HCT116 (cell line): Measurements from ENCODE around the gene DIO1. TPM values are rescaled to one million over a fixed set of nuclear protein-coding genes. Genes with fewer than 3 reads are reported as not detected.

Experiments
- ATAC-seq: fragments of 200-7000 bp; cut with Tn5 transposase; 2 replicates; pipeline ENCODE4 v1.9.1; 2020; ENCODE audit warnings: mild to moderate bottlenecking, moderate library complexity
- BruUV-seq: library from RNA; stranded (reverse); fragments of 400-500 nt; replicated peaks from 2 replicates; lab custom pipeline; 2021; lab: Mats Ljungman, UMichigan
- CTCF ChIA-PET: fragments of 300-600 bp; sonication (Branson Sonifier 250); formaldehyde crosslinking; loops from one replicate; lab custom pipeline; 2021; ENCODE audit warnings: antibody characterized with exemption; lab: Charles Lee
- POLR2A ChIA-PET: fragments of 300-600, 350-600 bp; sonication (Branson Sonifier 250); formaldehyde crosslinking; loops from one replicate; lab custom pipeline; 2021; ENCODE audit warnings: antibody characterized with exemption; lab: Charles Lee
- RAD21 ChIA-PET, 2 experiments: fragments of 300-600 bp; sonication (Branson Sonifier 250); formaldehyde crosslinking; loops; one replicate each; lab custom pipeline; 2023; ENCODE audit warnings: low total read pairs in 2 of 2; ENCODE audit not compliant: uncharacterized antibody in 2 of 2, unreplicated experiment in 2 of 2, low non-redundant PET in 1 of 2; lab: Charles Lee
- DNase-seq: peaks from one replicate; pipeline ENCODE4 v3.0.0-alpha.2; 2010; ENCODE audit warnings: low read depth, low spot score
- H2AFZ ChIP-seq: fragments of 200-600 bp; shearing (Covaris generic), sonication (generic); 2 replicates; pipeline ENCODE4 v1.6.1; 2017; ENCODE audit warnings: low read depth, mixed run types, mixed read lengths, antibody characterized with exemption, low read length; ENCODE audit not compliant: poor library complexity, severe bottlenecking
- H3K27ac ChIP-seq: 2 replicates; pipeline ENCODE4 v1.5.1; 2012; ENCODE audit warnings: low read depth, low read length
- H3K27me3 ChIP-seq: fragments of 200-600 bp; sonication (generic); 2 replicates; pipeline ENCODE4 v1.6.1; 2016; ENCODE audit warnings: mixed run types, low read length, mixed read lengths; ENCODE audit not compliant: insufficient read depth
- H3K36me3 ChIP-seq, 2 experiments: fragments of 200-500 bp in 1 of 2; fragments of 200-600 bp in 1 of 2; sonication (Bioruptor generic) in 1 of 2; sonication (generic) in 1 of 2; 2 replicates each; pipeline versions ENCODE4 v1.5.1 to v1.6.1; 2014 to 2016; ENCODE audit warnings: low read length in 2 of 2, inconsistent platforms in 1 of 2, mixed read lengths in 1 of 2, mixed run types in 1 of 2; ENCODE audit not compliant: insufficient read depth in 2 of 2, control insufficient read depth in 1 of 2
- H3K4me1 ChIP-seq, 2 experiments: fragments of 200-600 bp in 1 of 2; sonication (generic) in 1 of 2; 2 replicates each; pipeline versions ENCODE4 v1.5.1 to v1.6.1; 2012 to 2017; ENCODE audit warnings: low read length in 2 of 2, inconsistent platforms in 1 of 2, mild to moderate bottlenecking in 1 of 2, mixed read lengths in 1 of 2, mixed run types in 1 of 2, moderate library complexity in 1 of 2; ENCODE audit not compliant: insufficient read depth in 2 of 2, control insufficient read depth in 1 of 2
- H3K4me2 ChIP-seq: fragments of 200-600 bp; sonication (generic); 2 replicates; pipeline ENCODE4 v1.6.1; 2017; ENCODE audit warnings: mixed run types, low read length, mixed read lengths
- H3K4me3 ChIP-seq, 2 experiments: fragments of 200-600 bp in 1 of 2; sonication (generic) in 1 of 2; replicated peaks in 1 of 2; 2 replicates each; pipeline ENCODE4 v1.5.1; 2011 to 2016; ENCODE audit warnings: low read length in 2 of 2, control low read depth in 1 of 2, low read depth in 1 of 2, mild to moderate bottlenecking in 1 of 2, mixed read lengths in 1 of 2, mixed run types in 1 of 2
- H3K79me2 ChIP-seq: fragments of 200-600 bp; sonication (generic); 2 replicates; pipeline ENCODE4 v1.6.1; 2017; ENCODE audit warnings: mild to moderate bottlenecking, mixed run types, low read length, moderate library complexity, mixed read lengths; ENCODE audit not compliant: insufficient read depth
- H3K9ac ChIP-seq: fragments of 200-600 bp; sonication (generic); 2 replicates; pipeline ENCODE4 v1.6.1; 2016; ENCODE audit warnings: low read length, mixed read lengths
- H3K9me2 ChIP-seq: fragments of 200-600 bp; sonication (generic), shearing (Covaris generic); 2 replicates; pipeline ENCODE4 v1.6.1; 2017; ENCODE audit warnings: mixed run types, mild to moderate bottlenecking, moderate library complexity; ENCODE audit not compliant: insufficient read depth
- H3K9me3 ChIP-seq, 2 experiments: fragments of 200-500 bp in 1 of 2; fragments of 200-600 bp in 1 of 2; sonication (Bioruptor generic) in 1 of 2; sonication (generic) in 1 of 2; 2 replicates each; pipeline ENCODE4 v1.6.1; 2014 to 2017; ENCODE audit warnings: low read length in 2 of 2, mixed read lengths in 2 of 2, inconsistent platforms in 1 of 2, low read depth in 1 of 2, mild to moderate bottlenecking in 1 of 2, mixed run types in 1 of 2, moderate library complexity in 1 of 2; ENCODE audit not compliant: control insufficient read depth in 1 of 2, insufficient read depth in 1 of 2
- H4K20me1 ChIP-seq: fragments of 200-600 bp; sonication (generic), shearing (Covaris generic); 2 replicates; pipeline ENCODE4 v1.6.1; 2017; ENCODE audit warnings: mixed run types, mild to moderate bottlenecking, moderate library complexity; ENCODE audit not compliant: insufficient read depth
- CBX3 ChIP-seq: IDR thresholded peaks from 2 replicates; pipeline ENCODE4 v1.6.1; 2012; ENCODE audit warnings: low read depth
- CTCF ChIP-seq, 3 experiments: fragments of 200-600 bp in 1 of 3; sonication (generic) in 1 of 3; IDR thresholded peaks in 2 of 3; conservative IDR thresholded peaks in 1 of 3; 2 replicates each; pipeline ENCODE4 v1.5.1; 2012 to 2017; ENCODE audit warnings: low read depth in 2 of 3, low read length in 2 of 3, antibody characterized with exemption in 1 of 3, borderline replicate concordance in 1 of 3, control low read depth in 1 of 3, mild to moderate bottlenecking in 1 of 3, mixed read lengths in 1 of 3, mixed run types in 1 of 3, moderate library complexity in 1 of 3; ENCODE audit not compliant: insufficient read depth in 1 of 3
- EGR1 ChIP-seq: IDR thresholded peaks from 2 replicates; pipeline ENCODE4 v1.6.1; 2012; ENCODE audit warnings: low read depth
- EZH2 ChIP-seq: fragments of 200-600 bp; sonication (generic); IDR thresholded peaks from 2 replicates; pipeline ENCODE4 v1.6.1; 2017; ENCODE audit warnings: antibody characterized with exemption, mixed run types
- EZH2phosphoT487 ChIP-seq: fragments of 200-600 bp; IDR thresholded peaks from 2 replicates; pipeline ENCODE4 v1.6.1; 2018; ENCODE audit warnings: antibody characterized with exemption, borderline replicate concordance
- FOSL1 ChIP-seq: IDR thresholded peaks from 2 replicates; pipeline ENCODE4 v1.6.1; 2012; ENCODE audit warnings: low read depth
- POLR2AphosphoS5 ChIP-seq: IDR thresholded peaks from 2 replicates; pipeline ENCODE4 v1.6.1; 2011; ENCODE audit warnings: mild to moderate bottlenecking, low read depth, low read length, moderate library complexity
- RAD21 ChIP-seq: IDR thresholded peaks from 2 replicates; pipeline ENCODE4 v1.6.1; 2012; ENCODE audit warnings: low read depth, mild to moderate bottlenecking
- SIN3A ChIP-seq: IDR thresholded peaks from 2 replicates; pipeline ENCODE4 v1.6.1; 2012; ENCODE audit warnings: low read depth
- SRF ChIP-seq: IDR thresholded peaks from 2 replicates; pipeline ENCODE4 v1.6.1; 2012; ENCODE audit warnings: low read depth
- TCF7L2 ChIP-seq: IDR thresholded peaks from 2 replicates; pipeline ENCODE4 v1.7.0; 2011; ENCODE audit warnings: borderline replicate concordance, inconsistent platforms; ENCODE audit not compliant: insufficient read depth, insufficient read length; ENCODE audit errors: extremely low read depth
- YY1 ChIP-seq: IDR thresholded peaks from 2 replicates; pipeline ENCODE4 v1.6.1; 2011; ENCODE audit warnings: low read length, low read depth, moderate library complexity, mild to moderate bottlenecking; ENCODE audit not compliant: insufficient replicate concordance; ENCODE audit errors: extremely low read depth
- ZFX ChIP-seq: fragments of 450-650 bp; IDR thresholded peaks from 2 replicates; pipeline ENCODE4 v1.6.1; 2017
- ZNF274 ChIP-seq: fragments of 200-500 bp; sonication (Bioruptor generic); IDR thresholded peaks from 2 replicates; pipeline ENCODE4 v1.6.1; 2014; ENCODE audit warnings: mild to moderate bottlenecking, low read depth, low read length, inconsistent platforms
- intact Hi-C: fragments of 100-400 bp; cut with micrococcal nuclease; formaldehyde crosslinking; loops from 2 replicates; pipeline ENCODE4 v1.10.0; 2022
- total RNA-seq: library from RNA; stranded (reverse); gene quantifications from one replicate; pipeline ENCODE4 v1.2.1, GENCODE V29; 2021; ENCODE audit not compliant: unreplicated experiment

The DIO1 gene
- total RNA-seq, 1 experiment from 2014 or later, result not detected

DNA sequence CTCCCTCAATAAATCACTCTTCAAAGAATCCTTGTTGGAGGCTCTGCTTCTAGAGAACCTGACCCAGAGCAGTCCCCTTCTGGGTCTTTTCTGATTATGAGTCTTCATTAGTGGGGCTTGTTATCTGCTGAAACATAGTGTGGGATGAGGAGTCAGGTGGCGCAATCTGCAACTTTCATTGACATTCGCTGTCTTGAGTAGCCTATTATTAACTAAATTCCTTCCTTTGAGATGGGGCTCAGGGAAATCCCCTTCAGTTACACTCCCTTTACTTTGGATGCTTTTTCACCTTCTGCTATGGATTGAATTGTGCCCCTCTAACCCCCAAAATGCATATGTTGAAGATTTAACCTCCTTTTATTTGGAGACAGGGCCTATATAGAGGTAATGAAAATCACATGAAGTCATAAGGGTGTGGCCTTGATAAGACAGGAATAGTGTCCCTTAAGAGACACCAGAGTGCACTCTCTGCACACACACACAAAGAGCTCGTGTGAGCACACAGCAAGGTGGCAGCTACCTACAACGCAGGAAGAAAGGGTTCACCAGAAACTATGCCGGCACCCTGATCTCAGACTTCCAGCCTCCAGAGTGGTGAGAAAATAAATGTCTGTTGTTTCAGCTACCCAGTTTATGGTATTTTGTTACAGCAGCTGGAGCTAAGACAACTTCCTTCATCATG is 19.5 kb downstream of the DIO1 start:
- BruUV-seq, result no TSS peak
- Histone ChIP-seq H2AFZ (no peak overlapping the region), H3K4me2 (no peak overlapping the region), H3K9ac (no peak overlapping the region), H4K20me1 (no peaks in the 10 kb centered on the region), H3K9me2 (no peaks in the 10 kb centered on the region), H3K4me3 (no peak overlapping the region), H3K79me2 (no peaks in the 10 kb centered on the region), H3K9me3 (no peaks in the 10 kb centered on the region), H3K27ac (no peak overlapping the region), H3K27me3 (no peaks in the 10 kb centered on the region), H3K4me1 (no peaks in the 10 kb centered on the region), H3K36me3 (no peaks in the 10 kb centered on the region)
- ATAC-seq (0 out of 2 replicates have a peak, but pooled peaks have one; percentile 42), DNase-seq (no peak)
- intact Hi-C loops, result no loop called here
- ChIA-PET POLR2A (no interaction called here), RAD21 (interaction anchor here in 1 of 2 experiments (1.0 kb wide), 1 partner anchor 46 kb away, joined by 3 read pairs; no protein-coding TSS in a partner anchor), CTCF (interaction anchor here (0.6 to 1.4 kb wide), 4 partner anchors 32 to 493 kb away, joined by 3 to 5 read pairs (median 4); partner anchors contain the start of genes IFT25 and LRRC42)
- TF ChIP-seq TCF7L2, result no peak
- peak; percentile 42; the same call in 1 of the 2 replicates for TF ChIP-seq RAD21

GRCh38 chr1:53918343-53918742 is 24.4 kb downstream of the DIO1 start:
- H3K27ac ChIP-seq, result no peak overlapping the region
- TF ChIP-seq CTCF (IDR thresholded peaks at IDR 0.05 in 2 of 3, conservative IDR thresholded peaks at IDR 0.05 in 1 of 3; ENCODE audit: borderline replicate concordance in 1 of 3, insufficient read depth in 1 of 3, low read depth in 2 of 3, low read length in 2 of 3) (no peak), EZH2phosphoT487 (no peak), SRF (no peak), EZH2 (no peak), POLR2AphosphoS5 (no peak), ZFX (no peak), FOSL1 (no peak), CBX3 (no peak), YY1 (no peak), SIN3A (no peak), ZNF274 (no peak), EGR1 (no peak)
- DNase-seq, result no peak
- peaks cover 3 to 12% of the 10 kb centered on the region in 2 experiments for H3K36me3 ChIP-seq
- H4K20me1 ChIP-seq, result no peaks in the 10 kb centered on the region
- no peak overlapping the region for H3K4me2 ChIP-seq
- no peaks in the 10 kb centered on the region for H3K9me3 ChIP-seq
- POLR2A ChIA-PET, result interaction anchor here (1.4 kb wide), 1 partner anchor 10 kb away, joined by 3 read pairs; no protein-coding TSS in a partner anchor
- H3K79me2 ChIP-seq, result no peaks in the 10 kb centered on the region
- H2AFZ ChIP-seq, result no peak overlapping the region
- no peak overlapping the region for H3K9ac ChIP-seq
- H3K4me1 ChIP-seq, result peaks cover 0 to 5% of the 10 kb centered on the region in 2 experiments; a peak in 1 of 4 replicates
- intact Hi-C loops, result no loop called here
- RAD21 ChIA-PET, result no interaction called here
- H3K4me3 ChIP-seq, result no peak overlapping the region
- H3K9me2 ChIP-seq, result no peaks in the 10 kb centered on the region
- ATAC-seq, result no peak
- BruUV-seq, result no TSS peak
- CTCF ChIA-PET, result interaction anchor here (0.5 kb wide), 1 partner anchor 1366 kb away, joined by 3 read pairs; the partner anchor contains the start of gene TUT4
- H3K27me3 ChIP-seq, result no peaks in the 10 kb centered on the region
